SK-N-SH (cell line): Measurements from ENCODE around the gene CDK18. TPM values are rescaled to one million over a fixed set of nuclear protein-coding genes. Genes with fewer than 3 reads are reported as not detected.

Source experiments
- CTCF ChIA-PET: fragments of 300-600, 350-600 bp; formaldehyde crosslinking; extraction: SDS; loops from one replicate; lab custom pipeline; 2021; lab: Yijun Ruan, JAX
- POLR2A ChIA-PET: fragments of 350-600 bp; sonication (Branson Sonifier 250); formaldehyde crosslinking; extraction: SDS; loops from one replicate; lab custom pipeline; 2020; ENCODE audit warnings: antibody characterized with exemption, inconsistent platforms; lab: Yijun Ruan, JAX
- DNase-seq: peaks from one replicate; pipeline ENCODE4 v3.0.0; 2012
- H2AFZ ChIP-seq: fragments of 200-600 bp; sonication (generic); 2 replicates; pipeline ENCODE4 v1.8.1; 2016; ENCODE audit warnings: antibody characterized with exemption, mild to moderate bottlenecking, low read depth
- H3F3A ChIP-seq: fragments of 200-600 bp; sonication (generic); replicated peaks from 2 replicates; pipeline ENCODE3; 2016; ENCODE audit warnings: antibody characterized with exemption, mild to moderate bottlenecking; ENCODE audit not compliant: insufficient read depth
- H3K27ac ChIP-seq, 2 experiments: fragments of 200-500 bp in 1 of 2; fragments of 200-600 bp in 1 of 2; sonication (Bioruptor generic) in 1 of 2; sonication (generic), shearing (Covaris generic) in 1 of 2; 2 replicates each; pipeline versions ENCODE4 v1.5.1 to v1.6.1; 2014 to 2016; ENCODE audit warnings: low read depth in 2 of 2, inconsistent platforms in 1 of 2, low read length in 1 of 2, mild to moderate bottlenecking in 1 of 2, mixed read lengths in 1 of 2
- H3K27me3 ChIP-seq: fragments of 200-600 bp; sonication (generic), shearing (Covaris generic); 2 replicates; pipeline ENCODE4 v1.6.1; 2016; ENCODE audit warnings: mixed run types; ENCODE audit not compliant: insufficient read depth
- H3K36me3 ChIP-seq, 2 experiments: fragments of 200-500 bp in 1 of 2; fragments of 200-600 bp in 1 of 2; sonication (Bioruptor generic) in 1 of 2; sonication (generic) in 1 of 2; replicated peaks in 1 of 2; 2 replicates each; pipeline versions ENCODE3 to v1.5.1; 2014 to 2016; ENCODE audit warnings: low read length in 1 of 2, mild to moderate bottlenecking in 1 of 2; ENCODE audit not compliant: insufficient read depth in 2 of 2, control insufficient read depth in 1 of 2
- H3K4me1 ChIP-seq, 2 experiments: fragments of 200-500 bp in 1 of 2; fragments of 200-600 bp in 1 of 2; sonication (Bioruptor generic) in 1 of 2; sonication (generic), shearing (Covaris generic) in 1 of 2; 2 replicates each; pipeline versions ENCODE4 v1.5.1 to v1.6.1; 2014 to 2016; ENCODE audit warnings: low read depth in 1 of 2, low read length in 1 of 2, mixed run types in 1 of 2; ENCODE audit not compliant: insufficient read depth in 2 of 2, control insufficient read depth in 1 of 2
- H3K4me2 ChIP-seq: fragments of 200-600 bp; sonication (generic), shearing (Covaris generic); 2 replicates; pipeline ENCODE4 v1.6.1; 2017; ENCODE audit warnings: mixed run types
- H3K4me3 ChIP-seq, 2 experiments: fragments of 200-500 bp in 1 of 2; fragments of 200-600 bp in 1 of 2; sonication (Bioruptor generic) in 1 of 2; sonication (generic), shearing (Covaris generic) in 1 of 2; 2 replicates each; pipeline versions ENCODE4 v1.5.1 to v1.8.1; 2014 to 2016; ENCODE audit warnings: low read depth in 2 of 2, inconsistent platforms in 1 of 2, low read length in 1 of 2, mild to moderate bottlenecking in 1 of 2, mixed read lengths in 1 of 2, moderate library complexity in 1 of 2
- H3K79me2 ChIP-seq: fragments of 200-600 bp; sonication (generic); 2 replicates; pipeline ENCODE4 v1.8.1; 2017; ENCODE audit warnings: mild to moderate bottlenecking; ENCODE audit not compliant: insufficient read depth
- H3K9ac ChIP-seq: fragments of 200-600 bp; sonication (generic); 2 replicates; pipeline ENCODE4 v1.6.1; 2017; ENCODE audit warnings: mixed run types
- H3K9me2 ChIP-seq: fragments of 200-600 bp; sonication (generic); 2 replicates; pipeline ENCODE4 v1.6.1; 2017; ENCODE audit warnings: mixed run types
- H3K9me3 ChIP-seq: fragments of 200-600 bp; sonication (generic); 2 replicates; pipeline ENCODE4 v1.6.1; 2017; ENCODE audit warnings: mixed run types, mild to moderate bottlenecking, moderate library complexity
- H4K20me1 ChIP-seq: fragments of 200-600 bp; sonication (generic); 2 replicates; pipeline ENCODE4 v1.6.1; 2017; ENCODE audit warnings: mild to moderate bottlenecking, mixed run types; ENCODE audit not compliant: insufficient read depth
- EZH2phosphoT487 ChIP-seq: fragments of 200-600 bp; sonication (generic); IDR thresholded peaks from 2 replicates; pipeline ENCODE4 v1.6.1; 2017; ENCODE audit warnings: low read depth, mixed run types, mild to moderate bottlenecking, antibody characterized with exemption, moderate library complexity, borderline replicate concordance
- GABPA ChIP-seq: IDR thresholded peaks from 2 replicates; pipeline ENCODE4 v1.4.0; 2012; ENCODE audit warnings: low read depth, mild to moderate bottlenecking
- GATA2 ChIP-seq: sonication (generic); formaldehyde crosslinking; IDR thresholded peaks from 2 replicates; pipeline ENCODE4 v1.5.0; 2020; ENCODE audit warnings: mild to moderate bottlenecking, missing genetic modification reagents
- NFIC ChIP-seq: IDR thresholded peaks from 2 replicates; pipeline ENCODE4 v1.4.0; 2012; ENCODE audit warnings: borderline replicate concordance
- REST ChIP-seq: IDR thresholded peaks from 2 replicates; pipeline ENCODE4 v1.6.1; 2012; ENCODE audit warnings: mild to moderate bottlenecking, low read depth, low read length, moderate library complexity
- RXRA ChIP-seq: IDR thresholded peaks from 2 replicates; pipeline ENCODE4 v1.4.0; 2012; ENCODE audit warnings: low read depth, mild to moderate bottlenecking, borderline replicate concordance
- TAF1 ChIP-seq: IDR thresholded peaks from 2 replicates; pipeline ENCODE4 v1.6.1; 2012; ENCODE audit warnings: low read depth, mild to moderate bottlenecking, low read length, moderate library complexity, borderline replicate concordance
- WGBS: methylation state at CpG from one replicate; pipeline ENCODE4 v1.1.6; 2017; ENCODE audit warnings: low lambda C conversion rate; 5-methylcytosine and 5-hydroxymethylcytosine counted together
- polyA plus RNA-seq, 3 experiments: library from polyadenylated mRNA; depleted of rRNA; stranded (reverse); fragments of >200 nt; gene quantifications; 2 replicates each; pipeline ENCODE4 v1.2.3, GENCODE V29; 2012
- TF ChIP-seq, protein P1 (sequence below): fragments of 200-600 bp; sonication (generic); IDR thresholded peaks from 2 replicates; pipeline ENCODE4 v1.6.1; 2017; ENCODE audit warnings: antibody characterized with exemption, mild to moderate bottlenecking, moderate library complexity
- TF ChIP-seq, protein P2 (sequence below): IDR thresholded peaks from 2 replicates; pipeline ENCODE4 v1.4.0; 2012; ENCODE audit warnings: low read depth, borderline replicate concordance

CDK18 gene
- polyA plus RNA-seq, 1 of the 3 experiments (the other 2 are of a cell fraction): 2.5 TPM

GRCh38 chr1:205474571-205474970, 29.9 kb upstream of the CDK18 start:
- Histone ChIP-seq H3K4me2 (no peak overlapping the region), H3K9ac (no peak overlapping the region)
- WGBS: 61% methylated on average over 3 of the region's 3 CpGs
- TF ChIP-seq, protein P1, sequence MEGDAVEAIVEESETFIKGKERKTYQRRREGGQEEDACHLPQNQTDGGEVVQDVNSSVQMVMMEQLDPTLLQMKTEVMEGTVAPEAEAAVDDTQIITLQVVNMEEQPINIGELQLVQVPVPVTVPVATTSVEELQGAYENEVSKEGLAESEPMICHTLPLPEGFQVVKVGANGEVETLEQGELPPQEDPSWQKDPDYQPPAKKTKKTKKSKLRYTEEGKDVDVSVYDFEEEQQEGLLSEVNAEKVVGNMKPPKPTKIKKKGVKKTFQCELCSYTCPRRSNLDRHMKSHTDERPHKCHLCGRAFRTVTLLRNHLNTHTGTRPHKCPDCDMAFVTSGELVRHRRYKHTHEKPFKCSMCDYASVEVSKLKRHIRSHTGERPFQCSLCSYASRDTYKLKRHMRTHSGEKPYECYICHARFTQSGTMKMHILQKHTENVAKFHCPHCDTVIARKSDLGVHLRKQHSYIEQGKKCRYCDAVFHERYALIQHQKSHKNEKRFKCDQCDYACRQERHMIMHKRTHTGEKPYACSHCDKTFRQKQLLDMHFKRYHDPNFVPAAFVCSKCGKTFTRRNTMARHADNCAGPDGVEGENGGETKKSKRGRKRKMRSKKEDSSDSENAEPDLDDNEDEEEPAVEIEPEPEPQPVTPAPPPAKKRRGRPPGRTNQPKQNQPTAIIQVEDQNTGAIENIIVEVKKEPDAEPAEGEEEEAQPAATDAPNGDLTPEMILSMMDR: no peak
- TF ChIP-seq REST (no peak), EZH2phosphoT487 (no peak), GATA2 (CRISPR knock-in tag) (no peak), RXRA (no peak), TAF1 (no peak), GABPA (no peak), NFIC (no peak)
- TF ChIP-seq, protein P2, sequence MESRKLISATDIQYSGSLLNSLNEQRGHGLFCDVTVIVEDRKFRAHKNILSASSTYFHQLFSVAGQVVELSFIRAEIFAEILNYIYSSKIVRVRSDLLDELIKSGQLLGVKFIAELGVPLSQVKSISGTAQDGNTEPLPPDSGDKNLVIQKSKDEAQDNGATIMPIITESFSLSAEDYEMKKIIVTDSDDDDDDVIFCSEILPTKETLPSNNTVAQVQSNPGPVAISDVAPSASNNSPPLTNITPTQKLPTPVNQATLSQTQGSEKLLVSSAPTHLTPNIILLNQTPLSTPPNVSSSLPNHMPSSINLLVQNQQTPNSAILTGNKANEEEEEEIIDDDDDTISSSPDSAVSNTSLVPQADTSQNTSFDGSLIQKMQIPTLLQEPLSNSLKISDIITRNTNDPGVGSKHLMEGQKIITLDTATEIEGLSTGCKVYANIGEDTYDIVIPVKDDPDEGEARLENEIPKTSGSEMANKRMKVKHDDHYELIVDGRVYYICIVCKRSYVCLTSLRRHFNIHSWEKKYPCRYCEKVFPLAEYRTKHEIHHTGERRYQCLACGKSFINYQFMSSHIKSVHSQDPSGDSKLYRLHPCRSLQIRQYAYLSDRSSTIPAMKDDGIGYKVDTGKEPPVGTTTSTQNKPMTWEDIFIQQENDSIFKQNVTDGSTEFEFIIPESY: no peak
- TF ChIP-seq, all 33 proteins: peak for 0
- Histone ChIP-seq H3K27me3 (no peaks in the 10 kb centered on the region), H3K27ac (no peak overlapping the region), H3K36me3 (no peaks in the 10 kb centered on the region), H3K9me3 (no peaks in the 10 kb centered on the region), H3K4me3 (no peak overlapping the region), H4K20me1 (no peaks in the 10 kb centered on the region), H3K4me1 (peaks cover 5 to 9% of the 10 kb centered on the region in 2 experiments; a peak in 2 of 4 replicates), H3K9me2 (no peaks in the 10 kb centered on the region), H3F3A (no peaks in the 10 kb centered on the region), H2AFZ (no peak overlapping the region), H3K79me2 (no peaks in the 10 kb centered on the region)
- POLR2A ChIA-PET: no interaction called here
- DNase-seq: no peak
- CTCF ChIA-PET: interaction anchor here (0.7 to 45.6 kb wide), 6 partner anchors 11 to 183 kb away, joined by 3 to 1333 read pairs (median 20); no protein-coding TSS in a partner anchor
